HCT116 (cell line): Measurements from ENCODE around the gene RAET1G. TPM values are rescaled to one million over a fixed set of nuclear protein-coding genes. Genes with fewer than 3 reads are reported as not detected.

ENCODE experiments used
- ATAC-seq: fragments of 200-7000 bp; cut with Tn5 transposase; 2 replicates; pipeline ENCODE4 v1.9.1; 2020; ENCODE audit warnings: mild to moderate bottlenecking, moderate library complexity
- BruUV-seq: library from RNA; stranded (reverse); fragments of 400-500 nt; replicated peaks from 2 replicates; lab custom pipeline; 2021; lab: Mats Ljungman, UMichigan
- CTCF ChIA-PET: fragments of 300-600 bp; sonication (Branson Sonifier 250); formaldehyde crosslinking; loops from one replicate; lab custom pipeline; 2021; ENCODE audit warnings: antibody characterized with exemption; lab: Charles Lee
- POLR2A ChIA-PET: fragments of 300-600, 350-600 bp; sonication (Branson Sonifier 250); formaldehyde crosslinking; loops from one replicate; lab custom pipeline; 2021; ENCODE audit warnings: antibody characterized with exemption; lab: Charles Lee
- RAD21 ChIA-PET, 2 experiments: fragments of 300-600 bp; sonication (Branson Sonifier 250); formaldehyde crosslinking; loops; one replicate each; lab custom pipeline; 2023; ENCODE audit warnings: low total read pairs in 2 of 2; ENCODE audit not compliant: uncharacterized antibody in 2 of 2, unreplicated experiment in 2 of 2, low non-redundant PET in 1 of 2; lab: Charles Lee
- DNase-seq: peaks from one replicate; pipeline ENCODE4 v3.0.0-alpha.2; 2010; ENCODE audit warnings: low read depth, low spot score
- H2AFZ ChIP-seq: fragments of 200-600 bp; shearing (Covaris generic), sonication (generic); 2 replicates; pipeline ENCODE4 v1.6.1; 2017; ENCODE audit warnings: low read depth, mixed run types, mixed read lengths, antibody characterized with exemption, low read length; ENCODE audit not compliant: poor library complexity, severe bottlenecking
- H3K27ac ChIP-seq: 2 replicates; pipeline ENCODE4 v1.5.1; 2012; ENCODE audit warnings: low read depth, low read length
- H3K27me3 ChIP-seq: fragments of 200-600 bp; sonication (generic); 2 replicates; pipeline ENCODE4 v1.6.1; 2016; ENCODE audit warnings: mixed run types, low read length, mixed read lengths; ENCODE audit not compliant: insufficient read depth
- H3K36me3 ChIP-seq, 2 experiments: fragments of 200-500 bp in 1 of 2; fragments of 200-600 bp in 1 of 2; sonication (Bioruptor generic) in 1 of 2; sonication (generic) in 1 of 2; 2 replicates each; pipeline versions ENCODE4 v1.5.1 to v1.6.1; 2014 to 2016; ENCODE audit warnings: low read length in 2 of 2, inconsistent platforms in 1 of 2, mixed read lengths in 1 of 2, mixed run types in 1 of 2; ENCODE audit not compliant: insufficient read depth in 2 of 2, control insufficient read depth in 1 of 2
- H3K4me1 ChIP-seq, 2 experiments: fragments of 200-600 bp in 1 of 2; sonication (generic) in 1 of 2; 2 replicates each; pipeline versions ENCODE4 v1.5.1 to v1.6.1; 2012 to 2017; ENCODE audit warnings: low read length in 2 of 2, inconsistent platforms in 1 of 2, mild to moderate bottlenecking in 1 of 2, mixed read lengths in 1 of 2, mixed run types in 1 of 2, moderate library complexity in 1 of 2; ENCODE audit not compliant: insufficient read depth in 2 of 2, control insufficient read depth in 1 of 2
- H3K4me2 ChIP-seq: fragments of 200-600 bp; sonication (generic); 2 replicates; pipeline ENCODE4 v1.6.1; 2017; ENCODE audit warnings: mixed run types, low read length, mixed read lengths
- H3K4me3 ChIP-seq, 2 experiments: fragments of 200-600 bp in 1 of 2; sonication (generic) in 1 of 2; replicated peaks in 1 of 2; 2 replicates each; pipeline ENCODE4 v1.5.1; 2011 to 2016; ENCODE audit warnings: low read length in 2 of 2, control low read depth in 1 of 2, low read depth in 1 of 2, mild to moderate bottlenecking in 1 of 2, mixed read lengths in 1 of 2, mixed run types in 1 of 2
- H3K79me2 ChIP-seq: fragments of 200-600 bp; sonication (generic); 2 replicates; pipeline ENCODE4 v1.6.1; 2017; ENCODE audit warnings: mild to moderate bottlenecking, mixed run types, low read length, moderate library complexity, mixed read lengths; ENCODE audit not compliant: insufficient read depth
- H3K9ac ChIP-seq: fragments of 200-600 bp; sonication (generic); 2 replicates; pipeline ENCODE4 v1.6.1; 2016; ENCODE audit warnings: low read length, mixed read lengths
- H3K9me2 ChIP-seq: fragments of 200-600 bp; sonication (generic), shearing (Covaris generic); 2 replicates; pipeline ENCODE4 v1.6.1; 2017; ENCODE audit warnings: mixed run types, mild to moderate bottlenecking, moderate library complexity; ENCODE audit not compliant: insufficient read depth
- H3K9me3 ChIP-seq, 2 experiments: fragments of 200-500 bp in 1 of 2; fragments of 200-600 bp in 1 of 2; sonication (Bioruptor generic) in 1 of 2; sonication (generic) in 1 of 2; 2 replicates each; pipeline ENCODE4 v1.6.1; 2014 to 2017; ENCODE audit warnings: low read length in 2 of 2, mixed read lengths in 2 of 2, inconsistent platforms in 1 of 2, low read depth in 1 of 2, mild to moderate bottlenecking in 1 of 2, mixed run types in 1 of 2, moderate library complexity in 1 of 2; ENCODE audit not compliant: control insufficient read depth in 1 of 2, insufficient read depth in 1 of 2
- H4K20me1 ChIP-seq: fragments of 200-600 bp; sonication (generic), shearing (Covaris generic); 2 replicates; pipeline ENCODE4 v1.6.1; 2017; ENCODE audit warnings: mixed run types, mild to moderate bottlenecking, moderate library complexity; ENCODE audit not compliant: insufficient read depth
- ATF3 ChIP-seq: IDR thresholded peaks from 2 replicates; pipeline ENCODE4 v1.6.1; 2012
- CBX3 ChIP-seq: IDR thresholded peaks from 2 replicates; pipeline ENCODE4 v1.6.1; 2012; ENCODE audit warnings: low read depth
- CTCF ChIP-seq, 3 experiments: fragments of 200-600 bp in 1 of 3; sonication (generic) in 1 of 3; IDR thresholded peaks in 2 of 3; conservative IDR thresholded peaks in 1 of 3; 2 replicates each; pipeline ENCODE4 v1.5.1; 2012 to 2017; ENCODE audit warnings: low read depth in 2 of 3, low read length in 2 of 3, antibody characterized with exemption in 1 of 3, borderline replicate concordance in 1 of 3, control low read depth in 1 of 3, mild to moderate bottlenecking in 1 of 3, mixed read lengths in 1 of 3, mixed run types in 1 of 3, moderate library complexity in 1 of 3; ENCODE audit not compliant: insufficient read depth in 1 of 3
- EGR1 ChIP-seq: IDR thresholded peaks from 2 replicates; pipeline ENCODE4 v1.6.1; 2012; ENCODE audit warnings: low read depth
- EZH2 ChIP-seq: fragments of 200-600 bp; sonication (generic); IDR thresholded peaks from 2 replicates; pipeline ENCODE4 v1.6.1; 2017; ENCODE audit warnings: antibody characterized with exemption, mixed run types
- EZH2phosphoT487 ChIP-seq: fragments of 200-600 bp; IDR thresholded peaks from 2 replicates; pipeline ENCODE4 v1.6.1; 2018; ENCODE audit warnings: antibody characterized with exemption, borderline replicate concordance
- FOSL1 ChIP-seq: IDR thresholded peaks from 2 replicates; pipeline ENCODE4 v1.6.1; 2012; ENCODE audit warnings: low read depth
- JUND ChIP-seq: IDR thresholded peaks from 2 replicates; pipeline ENCODE4 v1.6.1; 2012
- MAX ChIP-seq: IDR thresholded peaks from 2 replicates; pipeline ENCODE4 v1.6.1; 2012
- POLR2A ChIP-seq: IDR thresholded peaks from 2 replicates; pipeline ENCODE4 v1.7.0; 2011; ENCODE audit warnings: borderline replicate concordance; ENCODE audit not compliant: insufficient read depth, insufficient read length; ENCODE audit errors: extremely low read depth
- POLR2AphosphoS5 ChIP-seq: IDR thresholded peaks from 2 replicates; pipeline ENCODE4 v1.6.1; 2011; ENCODE audit warnings: mild to moderate bottlenecking, low read depth, low read length, moderate library complexity
- SIN3A ChIP-seq: IDR thresholded peaks from 2 replicates; pipeline ENCODE4 v1.6.1; 2012; ENCODE audit warnings: low read depth
- SRF ChIP-seq: IDR thresholded peaks from 2 replicates; pipeline ENCODE4 v1.6.1; 2012; ENCODE audit warnings: low read depth
- TCF7L2 ChIP-seq: IDR thresholded peaks from 2 replicates; pipeline ENCODE4 v1.7.0; 2011; ENCODE audit warnings: borderline replicate concordance, inconsistent platforms; ENCODE audit not compliant: insufficient read depth, insufficient read length; ENCODE audit errors: extremely low read depth
- YY1 ChIP-seq: IDR thresholded peaks from 2 replicates; pipeline ENCODE4 v1.6.1; 2011; ENCODE audit warnings: low read length, low read depth, moderate library complexity, mild to moderate bottlenecking; ENCODE audit not compliant: insufficient replicate concordance; ENCODE audit errors: extremely low read depth
- ZBTB33 ChIP-seq: IDR thresholded peaks from 2 replicates; pipeline ENCODE4 v1.6.1; 2011; ENCODE audit warnings: mild to moderate bottlenecking, low read length, moderate library complexity; ENCODE audit not compliant: insufficient replicate concordance; ENCODE audit errors: extremely low read depth
- ZFX ChIP-seq: fragments of 450-650 bp; IDR thresholded peaks from 2 replicates; pipeline ENCODE4 v1.6.1; 2017
- ZNF274 ChIP-seq: fragments of 200-500 bp; sonication (Bioruptor generic); IDR thresholded peaks from 2 replicates; pipeline ENCODE4 v1.6.1; 2014; ENCODE audit warnings: mild to moderate bottlenecking, low read depth, low read length, inconsistent platforms
- intact Hi-C: fragments of 100-400 bp; cut with micrococcal nuclease; formaldehyde crosslinking; loops from 2 replicates; pipeline ENCODE4 v1.10.0; 2022
- total RNA-seq: library from RNA; stranded (reverse); gene quantifications from one replicate; pipeline ENCODE4 v1.2.1, GENCODE V29; 2021; ENCODE audit not compliant: unreplicated experiment

RAET1G gene
- total RNA-seq, 1 experiment from 2014 or later, result 0.37 TPM

GRCh38 chr6:149877659-149878058 lies 45.3 kb downstream of the RAET1G start:
- H3K4me2 ChIP-seq, result no peak overlapping the region
- ChIA-PET CTCF (no interaction called here), RAD21 (no interaction called here), POLR2A (no interaction called here)
- H3K27me3 ChIP-seq, result no peaks in the 10 kb centered on the region
- H3K27ac ChIP-seq, result no peak overlapping the region
- ATAC-seq, result no peak
- H3K9me2 ChIP-seq, result no peaks in the 10 kb centered on the region
- intact Hi-C loops, result no loop called here
- BruUV-seq, result no TSS peak
- no peak overlapping the region for H3K9ac ChIP-seq
- no peaks in the 10 kb centered on the region for H3K9me3 ChIP-seq
- no peaks in the 10 kb centered on the region for H4K20me1 ChIP-seq
- TF ChIP-seq ZBTB33 (no peak), EZH2phosphoT487 (no peak), EZH2 (no peak), YY1 (no peak), CBX3 (no peak), FOSL1 (no peak), SIN3A (no peak), TCF7L2 (no peak), JUND (no peak), ATF3 (no peak), CTCF (IDR thresholded peaks at IDR 0.05 in 2 of 3, conservative IDR thresholded peaks at IDR 0.05 in 1 of 3; ENCODE audit: borderline replicate concordance in 1 of 3, insufficient read depth in 1 of 3, low read depth in 2 of 3, low read length in 2 of 3) (no peak), EGR1 (no peak), MAX (no peak), ZFX (no peak), SRF (no peak), POLR2A (no peak), POLR2AphosphoS5 (no peak), ZNF274 (no peak)
- TF ChIP-seq, all 23 proteins: peak for 0
- Histone ChIP-seq H2AFZ (no peak overlapping the region), H3K79me2 (no peaks in the 10 kb centered on the region), H3K36me3 (no peaks in the 10 kb centered on the region), H3K4me3 (no peak overlapping the region), H3K4me1 (no peaks in the 10 kb centered on the region)
- DNase-seq, result no peak
